ENCODE measurements around the gene ARHGAP24.

DNA sequence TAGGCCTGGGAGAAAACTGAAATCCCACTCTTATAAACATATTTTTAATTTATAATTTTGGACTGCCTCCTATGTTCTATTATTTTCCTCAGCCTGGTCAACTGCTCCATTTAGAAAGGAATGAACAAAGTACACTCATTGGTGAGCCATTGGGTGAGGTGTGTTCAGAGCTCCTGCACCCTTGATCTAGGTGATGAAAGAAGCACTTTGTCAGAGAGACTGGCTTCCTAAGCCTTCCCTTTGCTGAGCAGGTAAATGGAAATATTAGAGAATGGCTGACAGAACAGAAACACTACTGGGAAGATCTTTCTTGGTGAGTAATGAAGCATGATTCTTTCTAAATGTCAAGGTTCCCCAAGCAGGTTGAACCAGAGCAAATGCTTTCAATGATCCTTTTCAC lies 19.0 kb upstream of the ARHGAP24 start:
- TF ChIP-seq, protein P1, sequence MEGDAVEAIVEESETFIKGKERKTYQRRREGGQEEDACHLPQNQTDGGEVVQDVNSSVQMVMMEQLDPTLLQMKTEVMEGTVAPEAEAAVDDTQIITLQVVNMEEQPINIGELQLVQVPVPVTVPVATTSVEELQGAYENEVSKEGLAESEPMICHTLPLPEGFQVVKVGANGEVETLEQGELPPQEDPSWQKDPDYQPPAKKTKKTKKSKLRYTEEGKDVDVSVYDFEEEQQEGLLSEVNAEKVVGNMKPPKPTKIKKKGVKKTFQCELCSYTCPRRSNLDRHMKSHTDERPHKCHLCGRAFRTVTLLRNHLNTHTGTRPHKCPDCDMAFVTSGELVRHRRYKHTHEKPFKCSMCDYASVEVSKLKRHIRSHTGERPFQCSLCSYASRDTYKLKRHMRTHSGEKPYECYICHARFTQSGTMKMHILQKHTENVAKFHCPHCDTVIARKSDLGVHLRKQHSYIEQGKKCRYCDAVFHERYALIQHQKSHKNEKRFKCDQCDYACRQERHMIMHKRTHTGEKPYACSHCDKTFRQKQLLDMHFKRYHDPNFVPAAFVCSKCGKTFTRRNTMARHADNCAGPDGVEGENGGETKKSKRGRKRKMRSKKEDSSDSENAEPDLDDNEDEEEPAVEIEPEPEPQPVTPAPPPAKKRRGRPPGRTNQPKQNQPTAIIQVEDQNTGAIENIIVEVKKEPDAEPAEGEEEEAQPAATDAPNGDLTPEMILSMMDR (conservative IDR thresholded peaks at IDR 0.05 in 1 of 2, IDR thresholded peaks at IDR 0.05 in 1 of 2; ENCODE audit: low read depth in 1 of 2, low read length in 2 of 2), result no peak
- TF ChIP-seq EZH2 (IDR thresholded peaks at IDR 0.05; ENCODE audit: low read length, missing control alignments), result no peak
